NCI-H526 treated with DMSO at 0.1 percent for 48 hours (cell line): Measurements from ENCODE around the gene RASIP1.
"Not testable (repeated sequence)": the region's sequence is repeated elsewhere in the genome, so short reads cannot be mapped to it uniquely, and the experiment has no call there.

Experiments used
- DNase-seq: peaks from one replicate; lab custom pipeline; 2025; lab: John Stamatoyannopoulos, UW

The RASIP1 gene

GRCh38 chr19:48740164-48740972 lies at the start of gene RASIP1:
Gene RASIP1, minus strand, starts transcription at chr19:48740610. Its CDS starts 328 bp downstream, at chr19:48740282.
- DNase-seq: no peak

DNA sequence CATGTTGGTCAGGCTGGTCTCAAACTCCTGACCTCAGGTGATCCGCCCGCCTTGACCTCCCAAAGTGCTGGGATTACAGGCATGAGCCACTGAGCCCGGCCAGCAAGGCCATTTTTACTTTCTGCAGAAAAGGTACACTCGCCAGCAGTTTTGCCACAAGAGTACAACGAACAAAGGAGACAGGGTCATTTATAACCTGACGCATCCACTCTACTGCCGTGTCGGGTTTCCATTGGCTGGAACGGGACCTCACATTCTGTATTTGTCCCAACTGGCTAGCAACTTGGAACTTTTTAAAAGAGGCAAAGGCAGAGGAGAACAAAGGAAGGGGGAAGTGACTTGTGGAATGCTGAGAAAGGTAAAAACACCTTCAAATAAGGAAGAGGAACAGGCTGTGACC lies 46.9 kb upstream of the RASIP1 start:
- not testable (repeated sequence) for DNase-seq

DNA sequence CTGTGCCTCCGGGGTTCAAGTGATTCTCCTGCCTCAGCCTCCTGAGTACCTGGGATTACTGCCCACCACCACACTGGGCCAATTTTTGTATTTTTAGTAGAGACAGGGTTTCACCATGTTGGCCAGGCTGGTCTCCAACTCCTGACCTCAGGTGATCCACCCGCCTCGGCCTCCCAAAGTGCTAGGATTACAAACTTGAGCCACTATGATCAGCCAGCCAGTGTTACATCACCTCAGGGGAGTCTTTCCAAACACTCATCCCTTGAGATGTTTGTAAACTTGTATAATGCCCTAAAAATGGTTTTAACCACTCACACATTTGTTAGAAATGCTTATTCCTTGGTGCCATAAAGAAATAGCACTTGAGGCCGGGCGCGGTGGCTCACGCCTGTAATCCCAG lies 46.0 kb upstream of the RASIP1 start:
- not testable (repeated sequence) for DNase-seq

- peak; percentile 20 for DNase-seq
These were observed 44.1 kb upstream of the RASIP1 start for GRCh38 chr19:48784527-48784926.

- no peak for DNase-seq
These were observed 40.4 kb upstream of the RASIP1 start for GRCh38 chr19:48780631-48781391.

GRCh38 chr19:48779636-48780035 lies 39.2 kb upstream of the RASIP1 start:
- no peak for DNase-seq

GRCh38 chr19:48777720-48778119 lies 37.3 kb upstream of the RASIP1 start:
- no peak for DNase-seq

GRCh38 chr19:48777139-48777538 lies 36.7 kb upstream of the RASIP1 start:
- DNase-seq: no peak

- DNase-seq: no peak
These were observed 32.1 kb upstream of the RASIP1 start for GRCh38 chr19:48772503-48772953.

GRCh38 chr19:48770734-48771472 lies 30.5 kb upstream of the RASIP1 start:
- no peak for DNase-seq

GRCh38 chr19:48770266-48770665 lies 29.9 kb upstream of the RASIP1 start:
- no peak for DNase-seq

- no peak for DNase-seq
These were observed 28.7 kb upstream of the RASIP1 start for GRCh38 chr19:48768994-48769713.

- DNase-seq: not testable (repeated sequence)
These were observed 27.9 kb upstream of the RASIP1 start for GRCh38 chr19:48768171-48768753.

DNA sequence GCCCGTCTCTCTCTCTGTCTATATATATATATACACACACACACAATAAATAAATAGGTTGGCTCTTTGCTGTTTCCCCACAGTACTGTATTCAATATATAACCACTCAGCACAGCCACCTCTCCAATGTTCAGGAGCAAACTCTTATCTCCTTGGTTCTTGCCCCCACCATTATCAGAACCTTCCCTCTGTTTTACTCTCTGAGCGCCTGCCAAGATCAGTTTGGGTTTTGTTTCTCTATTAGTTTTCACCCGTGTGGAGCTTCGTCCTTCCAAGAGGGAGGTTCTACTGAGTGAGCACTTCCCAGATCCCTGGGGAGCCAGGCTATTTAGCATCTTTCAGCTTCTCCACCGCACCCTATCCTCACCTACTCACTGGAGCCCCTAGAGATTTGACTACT lies 25.4 kb upstream of the RASIP1 start:
- DNase-seq: not testable (repeated sequence)

GRCh38 chr19:48760504-48761205 lies 20.2 kb upstream of the RASIP1 start:
- DNase-seq: no peak

- DNase-seq: no peak
These were observed 17.3 kb upstream of the RASIP1 start for GRCh38 chr19:48757741-48758144.

DNA sequence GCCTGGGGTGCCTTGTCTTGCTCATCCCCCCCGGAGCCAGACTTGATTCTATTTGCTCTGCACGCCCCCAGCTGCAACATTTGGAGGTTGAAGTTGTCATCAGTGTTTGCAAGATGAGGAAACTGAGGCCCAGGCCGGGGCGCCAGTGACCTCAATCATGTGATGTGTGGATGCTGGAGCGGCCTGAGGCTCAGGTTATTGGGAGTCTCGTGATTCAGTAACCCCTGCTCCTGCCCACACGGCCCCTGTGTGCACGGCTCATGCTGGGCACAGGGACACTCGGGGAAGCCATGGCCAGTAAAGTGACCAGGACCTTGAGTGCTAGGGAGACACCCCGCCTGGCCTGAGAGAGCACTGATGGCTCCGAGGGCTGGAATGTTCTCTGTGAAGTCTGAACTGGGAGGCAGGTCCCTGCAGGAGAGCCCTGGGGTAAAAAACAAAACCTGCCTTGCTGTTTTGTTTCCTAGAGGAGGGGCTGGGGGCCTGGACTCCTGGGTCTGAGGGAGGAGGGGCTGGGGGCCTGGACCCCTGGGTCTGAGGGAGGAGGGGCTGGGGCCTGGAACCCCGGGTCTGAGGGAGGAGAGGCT lies 16.8 kb upstream of the RASIP1 start:
- no peak for DNase-seq

GRCh38 chr19:48756686-48757085 lies 16.3 kb upstream of the RASIP1 start:
- no peak for DNase-seq

DNA sequence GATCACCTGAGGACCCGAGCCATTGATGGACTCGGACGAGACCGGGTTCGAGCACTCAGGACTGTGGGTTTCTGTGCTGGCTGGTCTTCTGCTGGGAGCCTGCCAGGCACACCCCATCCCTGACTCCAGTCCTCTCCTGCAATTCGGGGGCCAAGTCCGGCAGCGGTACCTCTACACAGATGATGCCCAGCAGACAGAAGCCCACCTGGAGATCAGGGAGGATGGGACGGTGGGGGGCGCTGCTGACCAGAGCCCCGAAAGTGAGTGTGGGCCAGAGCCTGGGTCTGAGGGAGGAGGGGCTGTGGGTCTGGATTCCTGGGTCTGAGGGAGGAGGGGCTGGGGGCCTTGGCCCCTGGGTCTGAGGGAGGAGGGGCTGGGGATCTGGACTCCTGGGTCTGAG lies 15.8 kb upstream of the RASIP1 start:
- no peak for DNase-seq

DNA sequence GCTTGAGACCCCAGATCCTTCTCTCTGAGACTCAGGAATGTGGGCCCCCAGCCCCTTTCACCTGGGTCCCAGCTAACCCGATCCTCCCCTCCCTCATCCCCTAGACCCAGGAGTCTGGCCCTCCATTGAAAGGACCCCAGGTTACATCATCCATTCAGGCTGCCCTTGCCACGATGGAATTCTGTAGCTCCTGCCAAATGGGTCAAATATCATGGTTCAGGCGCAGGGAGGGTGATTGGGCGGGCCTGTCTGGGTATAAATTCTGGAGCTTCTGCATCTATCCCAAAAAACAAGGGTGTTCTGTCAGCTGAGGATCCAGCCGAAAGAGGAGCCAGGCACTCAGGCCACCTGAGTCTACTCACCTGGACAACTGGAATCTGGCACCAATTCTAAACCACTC lies 15.4 kb upstream of the RASIP1 start:
- DNase-seq: no peak
